PC-9 (cell line): ENCODE measurements around the gene ELF3.

ENCODE experiments used
- CTCF ChIP-seq: fragments of 200-600 bp; sonication (generic); conservative IDR thresholded peaks from 2 replicates; pipeline ENCODE4 v1.6.1; 2017; ENCODE audit warnings: mixed run types, antibody characterized with exemption, mild to moderate bottlenecking, moderate library complexity
- EZH2 ChIP-seq: fragments of 200-600 bp; sonication (generic); IDR thresholded peaks from 2 replicates; pipeline ENCODE4 v1.8.0; 2017; ENCODE audit warnings: antibody characterized with exemption, low read depth

- TF ChIP-seq CTCF (no peak), EZH2 (no peak)
Measured at GRCh38 chr1:202010180-202011015, at the start of gene ELF3.
